K562 (cell line): ENCODE measurements around the gene MEX3C. TPM values are rescaled to one million over a fixed set of nuclear protein-coding genes. Genes with fewer than 3 reads are reported as not detected.

ENCODE experiments used
- CCNT2 ChIP-seq: IDR thresholded peaks from 2 replicates; pipeline ENCODE4 v1.6.1; 2011; ENCODE audit warnings: borderline replicate concordance, low read depth, mild to moderate bottlenecking, moderate library complexity, mixed read lengths, low read length; ENCODE audit not compliant: insufficient read length; ENCODE audit errors: extremely low read depth
- E2F4 ChIP-seq: sonication (generic); formaldehyde crosslinking; IDR thresholded peaks from 2 replicates; pipeline ENCODE4 v1.8.0; 2022; ENCODE audit warnings: mild to moderate bottlenecking, low read depth, missing genetic modification reagents
- EGR1 ChIP-seq: fragments of 450-650 bp; conservative IDR thresholded peaks from 2 replicates; pipeline ENCODE4 v1.6.1; 2017; ENCODE audit warnings: mild to moderate bottlenecking
- ETV1 ChIP-seq: fragments of 450-650 bp; conservative IDR thresholded peaks from 2 replicates; pipeline ENCODE4 v1.6.1; 2016; ENCODE audit warnings: missing genetic modification characterization, control low read depth, low read depth, missing compliant biosample characterization
- FOXK1 ChIP-seq: sonication (generic); formaldehyde crosslinking; IDR thresholded peaks from 2 replicates; pipeline ENCODE4 v1.8.0; 2022; ENCODE audit warnings: missing genetic modification reagents, mild to moderate bottlenecking, borderline replicate concordance
- FOXK2 ChIP-seq, 2 experiments: fragments of 450-650 bp; IDR thresholded peaks in 1 of 2; conservative IDR thresholded peaks in 1 of 2; 2 replicates each; pipeline ENCODE4 v1.6.1; 2016; ENCODE audit warnings: low read depth in 2 of 2, mild to moderate bottlenecking in 1 of 2
- FOXP4 ChIP-seq: sonication (generic); formaldehyde crosslinking; IDR thresholded peaks from 2 replicates; pipeline ENCODE4 v1.8.0; 2022; ENCODE audit warnings: mild to moderate bottlenecking, missing genetic modification reagents, borderline replicate concordance
- FUS ChIP-seq: fragments of 200-400 bp; formaldehyde crosslinking; optimal IDR thresholded peaks from 2 replicates; pipeline ENCODE3; 2017; ENCODE audit warnings: low read depth, low read length
- KLF13 ChIP-seq: fragments of 450-650 bp; IDR thresholded peaks from 2 replicates; pipeline ENCODE4 v1.6.1; 2016; ENCODE audit warnings: missing genetic modification characterization, low read depth, mild to moderate bottlenecking, missing compliant biosample characterization, moderate library complexity, borderline replicate concordance
- KLF16 ChIP-seq: IDR thresholded peaks from 2 replicates; pipeline ENCODE4 v1.6.1; 2016; ENCODE audit warnings: antibody characterized with exemption
- NCOA6 ChIP-seq: fragments of 450-650 bp; IDR thresholded peaks from 2 replicates; pipeline ENCODE4 v1.6.1; 2017; ENCODE audit warnings: mild to moderate bottlenecking
- NR1H2 ChIP-seq: sonication (generic); formaldehyde crosslinking; IDR thresholded peaks from 2 replicates; pipeline ENCODE4 v1.4.0; 2020; ENCODE audit warnings: mild to moderate bottlenecking, missing genetic modification reagents
- PCBP1 ChIP-seq: fragments of 200-400 bp; formaldehyde crosslinking; IDR thresholded peaks from 2 replicates; pipeline ENCODE4 v1.6.1; 2018; ENCODE audit warnings: mild to moderate bottlenecking, low read depth, low read length; ENCODE audit not compliant: poor library complexity, severe bottlenecking
- SMAD3 ChIP-seq: fragments of 450-650 bp; formaldehyde crosslinking; conservative IDR thresholded peaks from 2 replicates; pipeline ENCODE4 v1.4.0; 2020; ENCODE audit warnings: mild to moderate bottlenecking
- TAF9B ChIP-seq: fragments of 450-650 bp; IDR thresholded peaks from 2 replicates; pipeline ENCODE4 v1.6.1; 2018; ENCODE audit warnings: mild to moderate bottlenecking; ENCODE audit not compliant: partially characterized antibody
- TARDBP ChIP-seq: fragments of 450-650 bp; IDR thresholded peaks from 2 replicates; pipeline ENCODE4 v1.6.1; 2016
- TCFL5 ChIP-seq: fragments of 250-450 bp; sonication (Bioruptor Pico); conservative IDR thresholded peaks from 2 replicates; pipeline ENCODE4 v1.6.1; 2021; ENCODE audit warnings: mild to moderate bottlenecking, moderate library complexity, matching md5 sums
- WHSC1 ChIP-seq: IDR thresholded peaks from one replicate; pipeline ENCODE4 v1.6.1; 2012; ENCODE audit warnings: low read length, control low read depth, inconsistent platforms
- ZFP30 ChIP-seq: fragments of 250-450 bp; sonication (Bioruptor Pico); IDR thresholded peaks from 2 replicates; pipeline ENCODE4 v1.8.0; 2022; ENCODE audit warnings: moderate library complexity, mild to moderate bottlenecking, inconsistent platforms, borderline replicate concordance
- ZFP36 ChIP-seq: fragments of 150-350 bp; IDR thresholded peaks from 2 replicates; pipeline ENCODE4 v1.6.1; 2018; ENCODE audit warnings: low read length, low read depth; ENCODE audit not compliant: partially characterized antibody
- ZNF3 ChIP-seq: fragments of 250-450 bp; sonication (Bioruptor Pico); IDR thresholded peaks from 2 replicates; pipeline ENCODE4 v1.5.0; 2021; ENCODE audit warnings: mild to moderate bottlenecking, moderate library complexity
- ZNF354B ChIP-seq: fragments of 250-450 bp; sonication (Bioruptor Pico); IDR thresholded peaks from 2 replicates; pipeline ENCODE4 v1.4.0; 2020
- ZNF639 ChIP-seq, 2 experiments: fragments of 200-800 bp in 1 of 2; sonication (Bioruptor generic) in 1 of 2; sonication (generic) in 1 of 2; formaldehyde crosslinking in 1 of 2; IDR thresholded peaks in 1 of 2; conservative IDR thresholded peaks in 1 of 2; 2 replicates each; pipeline versions ENCODE4 v1.5.0 to v1.6.1; 2016 to 2020; ENCODE audit warnings: missing compliant biosample characterization in 1 of 2, missing genetic modification characterization in 1 of 2, missing genetic modification reagents in 1 of 2
- ZNF766 ChIP-seq: fragments of 200-800 bp; sonication (Bioruptor generic); conservative IDR thresholded peaks from 2 replicates; pipeline ENCODE4 v1.6.1; 2016; ENCODE audit warnings: missing genetic modification characterization, missing compliant biosample characterization
- polyA plus RNA-seq, 8 experiments: library from polyadenylated mRNA; depleted of rRNA in 4 of 8; stranded (reverse) in 5 of 8; unstranded in 3 of 8; fragments of >200 nt; fragmentation: Nextera tagmentation in 2 of 8; fragmentation: Illumina TruSeq in 1 of 8; extraction: Ambion mirVana in 2 of 8; extraction: Trizol in 1 of 8; gene quantifications; 2 replicates each; pipeline versions ENCODE4 v1.2.1 to v1.2.3, GENCODE V29; 2011 to 2014; ENCODE audit warnings: inconsistent platforms in 1 of 8, missing spikeins in 1 of 8
- total RNA-seq, 7 experiments: library from RNA; depleted of rRNA in 6 of 7; stranded (reverse); fragments of >200 nt in 6 of 7; fragmentation: Illumina TruSeq in 2 of 7; extraction: Trizol in 2 of 7; gene quantifications; 2 replicates each; pipeline versions ENCODE4 v1.2.1 to v1.2.3, GENCODE V29; 2011 to 2021; ENCODE audit warnings: low replicate concordance in 1 of 7

The MEX3C gene
- total and polyA plus RNA-seq, 9 of the 15 experiments (the other 6 are each of a cell fraction or from before 2014, with no cell fraction given), result 2.4 to 14.2 (median 10.6) TPM

- TF ChIP-seq KLF13 (tag) (no peak), FUS (no peak), WHSC1 (no peak), EGR1 (peak; percentile 90), NCOA6 (no peak), TCFL5 (CRISPR knock-in tag) (no peak), ZNF3 (CRISPR knock-in tag) (no peak), KLF16 (0 out of 2 replicates have a peak, but pooled peaks have one; percentile 19), ZNF354B (CRISPR knock-in tag) (no peak), NR1H2 (CRISPR knock-in tag) (no peak), FOXK1 (CRISPR knock-in tag) (no peak), FOXK2 (conservative IDR thresholded peaks at IDR 0.05 in 1 of 2, IDR thresholded peaks at IDR 0.05 in 1 of 2; ENCODE audit: low read depth in 2 of 2) (0 out of 4 replicates have a peak, but pooled peaks of 1 of the 2 experiments have one; percentile 25), ETV1 (tag) (peak; percentile 53; the same call in 1 of the 2 replicates), ZNF639 (CRISPR knock-in tag; conservative IDR thresholded peaks at IDR 0.05 in 1 of 2, IDR thresholded peaks at IDR 0.05 in 1 of 2) (no peak), E2F4 (CRISPR knock-in tag) (0 out of 2 replicates have a peak, but pooled peaks have one; percentile 53), ZFP30 (CRISPR knock-in tag) (no peak), TAF9B (no peak), ZFP36 (no peak), CCNT2 (no peak), SMAD3 (no peak), PCBP1 (no peak), FOXP4 (CRISPR knock-in tag) (no peak), TARDBP (no peak; the same call in 1 of the 2 replicates), ZNF766 (peak; percentile 15; the same call in 1 of the 2 replicates)
Observed at GRCh38 chr18:51197661-51198424, at the start of gene MEX3C (continued).
